NCI-H187 (cell line): ENCODE measurements around the gene RBP3.

Source experiments
- DNase-seq, 2 experiments: peaks; one replicate each; lab custom pipeline; 2025; lab: John Stamatoyannopoulos, UW

Gene RBP3

DNA sequence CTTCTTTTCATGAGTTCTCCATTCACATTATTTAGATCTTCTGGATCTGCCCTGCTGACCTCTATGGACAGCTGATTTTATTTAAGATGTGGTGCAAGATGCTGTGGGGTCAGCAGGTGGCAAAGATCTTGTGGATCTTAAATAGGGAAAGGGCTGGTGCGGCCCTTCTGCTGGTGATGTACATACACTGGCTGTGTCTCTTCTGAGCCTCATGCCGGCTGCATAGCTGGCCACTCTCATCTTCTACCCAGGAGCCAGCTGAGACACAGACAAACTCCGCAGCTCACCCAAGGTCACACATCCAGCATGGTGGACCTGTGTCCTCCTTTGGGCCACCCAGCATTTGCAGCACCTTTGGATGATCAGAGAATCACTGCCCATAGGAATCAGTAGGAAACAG is 9.7 kb downstream of the RBP3 start:
- DNase-seq = no peak

- DNase-seq = no peak
Observed at GRCh38 chr10:47358457-47358856, 10.3 kb downstream of the RBP3 start.

DNA sequence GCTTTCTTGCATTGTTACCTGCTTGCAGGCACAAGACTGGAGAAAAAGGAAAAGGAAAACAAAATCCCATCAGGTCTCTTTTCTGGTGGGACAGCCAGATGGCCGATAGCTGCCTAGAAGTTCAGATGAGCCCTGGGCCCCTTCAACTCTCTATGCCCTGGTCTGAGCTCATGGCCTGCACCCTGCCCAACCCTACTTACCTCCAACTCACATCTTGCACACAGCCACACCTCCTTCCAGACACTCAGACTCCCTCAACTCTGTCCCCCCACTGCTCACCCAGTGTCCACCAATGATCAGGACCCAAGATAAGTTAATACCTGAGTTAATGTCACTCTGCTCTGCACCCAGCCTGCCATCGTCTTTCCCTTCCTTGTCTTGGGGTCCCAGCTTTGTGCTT is 10.9 kb downstream of the RBP3 start:
- no peak for DNase-seq

DNA sequence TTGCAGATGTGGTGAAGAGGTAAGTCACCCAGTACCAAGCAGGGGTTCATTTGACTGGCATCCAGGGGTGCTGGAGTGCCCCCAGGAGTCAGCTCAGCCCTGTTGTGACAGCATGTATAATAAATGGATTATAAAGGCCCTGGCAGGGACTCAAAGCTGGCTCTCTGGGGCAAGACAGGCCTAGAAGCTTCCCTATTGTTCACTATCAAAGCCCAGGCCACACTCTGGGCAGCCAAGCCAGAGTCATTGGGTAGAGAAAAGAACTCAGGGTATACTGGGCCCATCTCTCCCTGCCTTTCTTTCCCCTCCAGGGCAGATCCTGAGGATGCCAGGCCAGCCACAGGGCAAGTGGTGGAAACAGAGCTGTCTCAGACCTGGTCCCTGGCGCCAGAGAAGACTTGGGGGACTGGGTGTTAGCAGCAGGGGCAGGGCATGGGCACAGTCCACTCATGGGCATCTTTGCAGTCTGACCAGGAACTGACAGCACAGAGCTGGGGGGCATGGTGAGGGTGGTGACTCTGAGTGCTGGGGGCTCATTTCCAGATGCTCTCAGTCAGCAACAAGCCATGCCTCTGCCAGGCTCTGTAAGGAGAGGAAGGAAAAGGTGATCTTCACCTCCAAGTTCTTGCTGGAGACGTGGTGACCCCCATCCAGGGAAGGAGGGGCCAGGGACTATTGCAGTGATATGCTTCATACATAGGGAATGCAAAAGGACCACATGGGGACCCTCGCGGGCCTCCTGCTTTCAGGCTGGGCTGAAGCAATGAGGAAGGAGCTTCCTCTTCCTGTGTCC is 11.7 kb downstream of the RBP3 start:
- DNase-seq = no peak

DNA sequence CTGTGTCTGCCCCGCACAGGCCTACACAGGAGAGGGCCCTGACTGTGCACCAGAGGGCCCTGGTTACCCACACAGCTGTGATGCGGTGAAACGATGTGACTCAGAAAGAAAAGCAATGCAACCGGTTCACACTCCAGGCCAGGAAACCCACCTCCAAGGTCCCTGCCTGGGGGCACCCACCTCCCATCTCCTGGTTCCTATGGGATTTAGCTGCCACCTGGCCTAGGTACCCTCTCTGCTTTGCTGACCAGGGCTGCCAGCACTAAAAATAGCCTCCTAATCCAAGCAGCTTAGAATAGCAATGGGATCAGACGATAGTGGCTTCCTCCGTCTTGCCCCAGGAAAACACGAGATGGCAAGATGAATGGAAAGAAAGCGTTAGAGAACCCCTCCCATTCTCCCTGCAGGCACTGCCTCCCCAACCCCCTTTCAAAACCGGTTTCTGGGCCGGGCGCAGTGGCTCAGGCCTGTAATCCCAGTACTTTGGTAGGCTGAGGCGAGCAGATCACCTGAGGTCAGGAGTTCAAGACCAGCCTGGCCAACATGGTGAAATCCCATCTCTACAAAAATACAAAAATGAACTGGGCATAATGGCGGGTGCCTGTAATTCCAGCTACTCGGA is 12.4 kb downstream of the RBP3 start:
- no peak for DNase-seq

DNA sequence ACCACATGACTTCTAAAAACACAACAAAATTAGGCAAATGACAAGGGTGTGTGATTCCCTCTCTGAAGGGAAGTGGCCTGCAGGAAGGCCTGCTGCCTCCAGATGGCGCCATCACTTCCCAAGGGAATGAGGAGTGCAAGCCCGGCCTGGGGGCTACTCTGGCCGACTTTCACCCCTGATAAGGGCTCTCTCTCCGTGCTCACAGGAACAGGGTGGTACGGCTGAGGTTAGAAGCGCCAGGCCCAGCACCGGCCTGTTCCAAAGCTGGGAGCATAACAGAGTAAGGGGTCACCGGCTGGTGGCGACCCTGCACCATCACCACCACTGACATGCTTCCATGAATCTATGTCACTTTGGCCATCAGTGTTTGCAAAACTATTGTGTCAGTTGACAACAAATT is 13.1 kb downstream of the RBP3 start:
- no peak for DNase-seq

DNA sequence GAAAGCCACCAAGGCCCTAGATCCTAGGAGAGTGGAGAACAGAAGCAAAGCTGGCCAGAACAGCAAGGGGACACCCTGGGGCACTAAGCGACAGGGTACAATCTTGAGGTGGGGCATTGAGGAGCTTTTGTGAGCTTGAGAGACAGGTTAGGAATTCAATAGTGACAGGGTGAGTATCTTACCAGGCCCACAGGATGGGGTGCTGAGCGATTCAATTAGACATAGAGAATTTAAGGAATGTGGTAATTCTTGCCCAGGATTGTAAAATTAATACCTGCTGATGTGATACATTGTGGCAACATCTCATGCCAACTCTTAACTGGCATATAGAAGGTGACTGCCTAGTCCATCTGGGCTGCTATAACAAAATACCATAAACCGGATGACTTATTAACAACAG is 14.0 kb downstream of the RBP3 start:
- DNase-seq = no peak

GRCh38 chr10:47363781-47364180 is 15.6 kb downstream of the RBP3 start:
- no peak for DNase-seq

GRCh38 chr10:47364366-47364765 is 16.2 kb downstream of the RBP3 start:
- DNase-seq = no peak

- no peak for DNase-seq
Observed at GRCh38 chr10:47364911-47365310, 16.7 kb downstream of the RBP3 start.

GRCh38 chr10:47365431-47366180 is 17.4 kb downstream of the RBP3 start:
- DNase-seq = no peak

GRCh38 chr10:47366181-47366631 is 18.0 kb downstream of the RBP3 start:
- DNase-seq = no peak

DNA sequence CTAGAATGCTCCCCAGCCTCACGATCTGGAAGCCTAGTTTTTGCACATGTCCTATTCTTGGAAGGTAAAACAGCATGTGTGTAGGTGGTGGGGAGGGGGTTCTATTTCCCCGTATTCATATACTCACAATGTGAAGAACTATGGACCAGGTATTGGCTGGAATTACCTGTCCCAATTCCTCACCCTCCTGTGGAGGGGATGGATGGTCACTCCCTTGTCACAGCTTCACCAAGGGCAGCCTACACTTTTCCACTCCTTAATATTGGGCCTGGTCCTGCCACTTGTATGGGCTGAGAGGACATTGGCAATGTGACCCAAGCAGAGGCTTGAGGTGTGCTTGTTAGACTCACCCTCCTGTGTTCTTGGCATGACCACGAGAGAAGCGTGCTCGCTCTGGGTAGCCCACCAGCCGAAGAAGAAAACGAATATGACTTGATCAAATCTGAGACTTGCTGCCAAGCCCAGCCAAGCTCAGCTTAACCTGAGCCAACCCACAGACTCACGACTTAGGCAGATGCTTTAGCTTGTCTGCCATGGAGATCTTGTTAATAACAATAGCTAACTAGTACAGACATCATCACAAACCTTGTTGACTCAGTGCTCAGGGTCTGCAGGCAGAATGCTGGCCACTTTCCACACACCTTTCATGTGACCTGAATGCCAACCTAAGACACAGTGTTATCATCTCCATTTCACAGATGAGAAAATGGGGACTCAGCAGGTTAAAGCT is 18.7 kb downstream of the RBP3 start:
- no peak for DNase-seq

DNA sequence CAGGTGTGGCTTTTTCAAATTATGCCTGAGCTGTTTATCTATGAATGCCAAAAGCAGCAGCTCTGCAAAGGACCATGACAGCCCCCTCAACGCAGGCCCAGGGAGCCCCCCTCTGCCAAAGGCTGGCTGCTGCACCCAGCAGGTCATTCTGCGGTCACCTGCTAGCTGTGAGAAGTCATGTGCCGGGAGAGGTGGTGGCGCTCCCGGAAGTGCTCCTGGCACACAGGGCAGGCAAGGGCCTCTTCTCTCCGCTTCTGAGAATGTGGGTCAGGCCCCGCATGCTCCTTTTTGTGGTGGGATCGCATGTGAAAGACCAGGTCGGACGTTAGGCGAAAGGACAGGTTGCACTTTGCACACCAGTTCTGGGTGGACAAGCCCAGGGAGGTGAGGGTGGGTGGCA is 19.5 kb downstream of the RBP3 start:
- DNase-seq = no peak

DNA sequence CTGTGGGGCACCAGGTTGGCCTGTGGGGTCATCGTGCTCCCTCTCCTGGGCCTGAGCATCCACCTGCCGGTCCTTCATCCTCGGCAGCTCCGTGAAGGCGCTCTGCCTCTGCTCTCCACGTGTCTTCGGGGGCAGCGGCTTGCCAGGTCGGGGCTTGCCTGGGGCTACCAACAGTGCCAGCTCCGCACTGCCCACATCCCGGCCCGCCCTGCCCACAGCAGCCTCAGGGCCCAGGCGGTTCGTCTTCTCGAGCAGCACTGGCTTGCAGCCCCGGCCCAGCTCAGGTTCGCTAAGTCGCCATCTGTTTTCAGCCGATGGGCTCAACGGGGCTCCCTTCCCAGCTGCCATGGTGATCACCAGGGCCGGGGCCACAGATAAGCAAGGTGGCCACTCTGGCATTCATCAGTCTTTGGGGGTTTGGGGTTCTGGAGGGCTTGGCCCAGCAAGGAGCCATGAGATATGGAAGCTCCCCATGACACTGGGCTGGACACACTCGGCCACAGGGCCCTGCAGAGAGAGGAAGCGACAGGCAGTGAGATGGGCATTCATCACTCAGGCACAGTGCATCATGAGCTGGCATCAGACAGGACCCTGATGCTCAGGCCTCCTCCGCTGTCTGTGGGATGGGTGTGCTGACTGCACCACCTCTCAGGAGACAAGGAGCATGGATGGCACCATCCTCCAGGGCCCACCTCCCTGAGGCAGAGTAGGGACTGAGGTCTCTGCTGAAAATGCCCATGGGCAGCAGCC is 20.4 kb downstream of the RBP3 start:
- no peak for DNase-seq

DNA sequence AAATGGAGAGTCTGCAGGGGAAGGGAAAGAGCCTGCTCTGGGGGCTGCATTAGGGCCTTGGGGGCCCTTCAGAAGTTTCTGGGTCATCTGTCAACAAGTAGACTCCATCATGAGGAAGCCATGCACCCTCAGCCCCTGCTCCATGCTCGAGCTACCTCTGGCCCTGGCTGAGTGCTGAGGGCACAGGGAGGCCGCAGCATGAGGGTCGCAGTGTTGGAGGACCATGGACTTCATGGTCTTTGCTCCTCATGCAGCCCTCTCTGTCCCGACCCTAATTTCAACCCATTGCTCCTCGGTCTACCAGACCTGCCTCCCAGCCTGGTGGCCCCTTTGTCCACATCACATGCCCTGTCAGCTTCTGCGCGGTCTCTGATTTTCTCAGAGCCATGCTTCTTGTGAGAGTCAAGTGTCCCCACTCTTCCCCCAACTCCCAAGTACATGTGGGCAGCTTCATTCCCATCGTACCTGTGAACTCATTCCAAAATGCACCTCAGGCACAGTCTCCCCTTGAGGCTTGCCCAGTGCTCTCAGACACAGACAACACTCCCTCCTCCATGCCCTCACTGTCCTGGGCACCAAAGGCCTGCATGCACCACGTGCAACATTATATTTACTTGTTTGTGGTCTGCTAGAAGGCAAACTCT is 21.2 kb downstream of the RBP3 start:
- DNase-seq = no peak

DNA sequence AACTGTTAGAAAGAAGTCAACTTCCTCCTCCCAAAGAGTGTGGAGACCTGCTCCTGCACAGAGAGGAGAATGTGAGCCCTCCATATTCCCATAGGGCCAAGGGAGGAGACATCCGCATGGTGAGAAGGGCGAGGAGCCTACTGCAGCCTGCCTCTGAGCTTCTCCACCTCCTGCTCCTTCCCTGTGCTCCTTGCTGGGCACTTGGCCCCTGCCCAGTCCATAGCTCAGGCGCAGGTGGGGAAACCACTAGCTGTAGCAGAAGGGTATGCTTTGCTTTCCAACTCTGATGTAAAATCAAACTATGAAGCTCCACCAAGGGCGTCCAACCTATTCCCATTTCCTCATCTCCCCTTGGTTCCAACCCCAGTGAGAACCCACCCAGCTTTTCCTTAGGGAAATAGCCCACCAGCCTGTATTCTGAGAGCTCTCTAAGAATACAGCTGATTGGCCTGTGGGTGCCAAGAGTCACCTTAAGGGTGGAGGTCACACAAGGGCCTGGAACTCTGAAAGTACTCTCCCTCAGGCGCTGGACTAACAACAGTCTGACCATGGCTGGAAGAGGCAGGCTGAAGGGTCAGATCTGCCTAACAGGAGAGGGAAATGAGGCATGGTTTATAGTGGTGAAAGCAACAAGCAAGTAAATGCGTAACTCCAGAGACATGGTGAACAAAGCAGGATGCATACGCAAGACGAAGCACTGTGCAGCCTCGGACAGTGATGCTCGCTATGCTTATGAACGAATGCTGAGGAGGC is 22.0 kb downstream of the RBP3 start:
- no peak for DNase-seq

GRCh38 chr10:47370878-47371277 is 22.7 kb downstream of the RBP3 start:
- no peak for DNase-seq

- no peak for DNase-seq
Observed at GRCh38 chr10:47371629-47372485, 23.7 kb downstream of the RBP3 start.
